ENCODE data around the gene PID1. TPM values are rescaled to one million over a fixed set of nuclear protein-coding genes. Genes with fewer than 3 reads are reported as not detected.

The PID1 gene
- total RNA-seq, 1 experiment from 2014 or later: not detected

DNA sequence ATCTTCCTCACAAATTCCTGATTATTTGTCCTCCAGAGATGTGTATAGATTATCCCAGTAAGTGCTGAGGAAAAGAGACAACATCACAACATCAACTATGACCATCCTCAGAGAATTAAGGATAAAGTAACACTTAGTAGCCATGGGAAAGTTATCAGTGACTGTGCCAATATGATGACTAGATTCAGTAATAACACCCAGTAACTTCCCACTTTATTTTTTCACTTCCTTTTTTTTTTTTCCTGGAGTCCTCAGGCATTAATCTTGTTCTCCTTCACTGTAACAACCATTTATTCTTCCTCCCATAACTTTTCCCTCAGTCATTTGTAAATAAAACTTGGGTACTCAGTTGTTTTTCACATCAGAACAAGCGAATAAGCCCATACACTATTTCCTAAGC, 16.7 kb upstream of the PID1 start:
- no peak for DNase-seq
- BruUV-seq (replicated peaks): no TSS peak
- POLR2A ChIA-PET (ENCODE audit: unreplicated experiment): no interaction called here

DNA sequence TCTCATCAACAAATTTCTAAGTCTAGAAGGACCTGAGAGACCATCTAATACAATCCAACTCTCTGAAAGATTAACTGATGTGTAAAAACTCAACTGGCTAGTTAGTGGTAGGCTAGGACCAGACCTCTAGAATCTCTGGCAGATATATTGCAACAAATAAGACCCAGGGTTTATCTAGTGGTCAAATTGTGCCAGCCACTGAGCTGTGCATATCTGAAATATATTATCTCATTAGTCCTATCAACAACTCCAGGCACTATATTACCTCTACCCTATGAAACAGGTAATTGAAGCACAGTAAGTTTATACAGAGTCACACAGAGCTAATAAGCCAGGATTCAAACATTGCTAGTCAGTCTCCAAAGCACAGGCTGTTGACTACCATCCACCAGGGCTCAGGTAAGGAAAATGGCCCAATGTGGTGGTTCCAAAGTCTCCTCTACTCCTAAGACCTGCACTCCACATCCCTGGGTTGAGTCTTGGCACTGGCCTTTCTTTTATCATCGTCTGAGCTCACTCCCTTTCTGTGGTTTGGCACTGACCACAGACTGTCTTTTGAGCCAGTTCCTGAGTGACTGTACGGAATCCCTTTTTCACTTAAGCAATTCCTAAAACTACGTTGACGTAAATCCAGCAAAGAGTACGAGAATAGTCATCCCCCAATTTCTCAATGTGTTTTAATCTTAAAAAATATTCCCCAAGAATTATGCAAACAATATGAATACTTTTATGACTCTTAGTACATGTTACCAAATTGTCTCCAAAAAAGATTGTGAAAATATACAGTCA, 11.9 kb upstream of the PID1 start:
- Histone ChIP-seq H3K4me2 (no peak overlapping the region), H4K20me1 (ENCODE audit: insufficient read depth) (no peaks in the 10 kb centered on the region), H3K9me3 (ENCODE audit: insufficient read depth, low read depth) (no peaks in the 10 kb centered on the region), H3K27ac (no peak overlapping the region), H3K79me2 (ENCODE audit: low read depth) (no peaks in the 10 kb centered on the region), H3K9me2 (ENCODE audit: insufficient read depth) (no peaks in the 10 kb centered on the region), H3K27me3 (ENCODE audit: insufficient read depth, low read depth) (no peaks in the 10 kb centered on the region), H3K4me1 (replicated peaks; ENCODE audit: insufficient read depth) (no peaks in the 10 kb centered on the region), H3K36me3 (ENCODE audit: low read depth) (no peaks in the 10 kb centered on the region), H3F3A (ENCODE audit: insufficient read depth, low read depth) (no peaks in the 10 kb centered on the region), H2AFZ (peak overlapping the region; percentile 47; the same call in 1 of the 2 replicates), H3K4me3 (no peak overlapping the region)
- BruUV-seq (replicated peaks): no TSS peak
- ChIA-PET CTCF (no interaction called here), POLR2A (ENCODE audit: unreplicated experiment) (no interaction called here)
- TF ChIP-seq, protein P1, sequence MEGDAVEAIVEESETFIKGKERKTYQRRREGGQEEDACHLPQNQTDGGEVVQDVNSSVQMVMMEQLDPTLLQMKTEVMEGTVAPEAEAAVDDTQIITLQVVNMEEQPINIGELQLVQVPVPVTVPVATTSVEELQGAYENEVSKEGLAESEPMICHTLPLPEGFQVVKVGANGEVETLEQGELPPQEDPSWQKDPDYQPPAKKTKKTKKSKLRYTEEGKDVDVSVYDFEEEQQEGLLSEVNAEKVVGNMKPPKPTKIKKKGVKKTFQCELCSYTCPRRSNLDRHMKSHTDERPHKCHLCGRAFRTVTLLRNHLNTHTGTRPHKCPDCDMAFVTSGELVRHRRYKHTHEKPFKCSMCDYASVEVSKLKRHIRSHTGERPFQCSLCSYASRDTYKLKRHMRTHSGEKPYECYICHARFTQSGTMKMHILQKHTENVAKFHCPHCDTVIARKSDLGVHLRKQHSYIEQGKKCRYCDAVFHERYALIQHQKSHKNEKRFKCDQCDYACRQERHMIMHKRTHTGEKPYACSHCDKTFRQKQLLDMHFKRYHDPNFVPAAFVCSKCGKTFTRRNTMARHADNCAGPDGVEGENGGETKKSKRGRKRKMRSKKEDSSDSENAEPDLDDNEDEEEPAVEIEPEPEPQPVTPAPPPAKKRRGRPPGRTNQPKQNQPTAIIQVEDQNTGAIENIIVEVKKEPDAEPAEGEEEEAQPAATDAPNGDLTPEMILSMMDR (conservative IDR thresholded peaks at IDR 0.05): no peak
- no peak for TF ChIP-seq EZH2 (IDR thresholded peaks at IDR 0.05; ENCODE audit: low read depth)
- intact Hi-C loops (cut with micrococcal nuclease; ENCODE audit: unreplicated experiment): no loop called here
- DNase-seq: no peak

More for the DNA sequence above, 16.7 kb upstream of the PID1 start:
- CTCF ChIA-PET: no interaction called here
- Histone ChIP-seq H3K27ac (no peak overlapping the region), H3K4me3 (no peak overlapping the region), H3K4me2 (no peak overlapping the region), H3K4me1 (replicated peaks; ENCODE audit: insufficient read depth) (no peaks in the 10 kb centered on the region), H3K36me3 (ENCODE audit: low read depth) (no peaks in the 10 kb centered on the region), H3K79me2 (ENCODE audit: low read depth) (no peaks in the 10 kb centered on the region), H3K9me3 (ENCODE audit: insufficient read depth, low read depth) (no peaks in the 10 kb centered on the region; the same call in 1 of the 2 replicates), H2AFZ (no peak overlapping the region), H3K27me3 (ENCODE audit: insufficient read depth, low read depth) (no peaks in the 10 kb centered on the region), H3F3A (ENCODE audit: insufficient read depth, low read depth) (no peaks in the 10 kb centered on the region), H3K9me2 (ENCODE audit: insufficient read depth) (no peaks in the 10 kb centered on the region), H4K20me1 (ENCODE audit: insufficient read depth) (no peaks in the 10 kb centered on the region)
- intact Hi-C loops (cut with micrococcal nuclease; ENCODE audit: unreplicated experiment): no loop called here
- no peak for TF ChIP-seq EZH2 (IDR thresholded peaks at IDR 0.05; ENCODE audit: low read depth)
- TF ChIP-seq, protein P1 (conservative IDR thresholded peaks at IDR 0.05): no peak

DNA sequence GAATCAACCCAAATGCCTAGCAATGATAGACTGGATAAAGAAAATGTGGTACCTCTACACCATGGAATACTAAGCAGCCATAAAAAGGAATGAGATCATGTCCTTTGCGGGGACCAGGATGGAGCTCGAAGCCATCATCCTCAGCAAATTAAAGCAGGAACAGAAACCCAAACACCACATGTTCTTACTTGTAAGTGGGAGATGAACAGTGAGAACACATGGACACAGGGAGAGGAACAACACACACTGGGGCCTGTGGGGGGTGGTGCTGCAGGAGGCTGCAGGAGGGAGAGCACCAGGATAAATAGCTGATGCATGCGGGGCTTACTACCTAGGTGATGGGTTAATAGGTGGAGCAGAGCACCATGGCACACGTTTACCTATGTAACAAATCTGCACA, 8.4 kb upstream of the PID1 start:
- H3F3A ChIP-seq (ENCODE audit: insufficient read depth, low read depth): no peaks in the 10 kb centered on the region
- no peak overlapping the region for H3K4me3 ChIP-seq
- no peak overlapping the region for H3K27ac ChIP-seq
- H3K36me3 ChIP-seq (ENCODE audit: low read depth): no peaks in the 10 kb centered on the region
- TF ChIP-seq, protein P1 (conservative IDR thresholded peaks at IDR 0.05): no peak
- no peak for TF ChIP-seq EZH2 (IDR thresholded peaks at IDR 0.05; ENCODE audit: low read depth)
- H3K9me3 ChIP-seq (ENCODE audit: insufficient read depth, low read depth): no peaks in the 10 kb centered on the region
- no peaks in the 10 kb centered on the region for H3K79me2 ChIP-seq (ENCODE audit: low read depth)
- no peaks in the 10 kb centered on the region for H3K4me1 ChIP-seq (replicated peaks; ENCODE audit: insufficient read depth)
- H3K4me2 ChIP-seq: no peak overlapping the region
- POLR2A ChIA-PET (ENCODE audit: unreplicated experiment): no interaction called here
- no TSS peak for BruUV-seq (replicated peaks)
- intact Hi-C loops (cut with micrococcal nuclease; ENCODE audit: unreplicated experiment): no loop called here
- H3K27me3 ChIP-seq (ENCODE audit: insufficient read depth, low read depth): no peaks in the 10 kb centered on the region
- H2AFZ ChIP-seq: no peak overlapping the region
- H3K9me2 ChIP-seq (ENCODE audit: insufficient read depth): no peaks in the 10 kb centered on the region
- CTCF ChIA-PET: no interaction called here
- H4K20me1 ChIP-seq (ENCODE audit: insufficient read depth): no peaks in the 10 kb centered on the region
- no peak for DNase-seq

Data from PC-9 (cell line).